Activated CD8-positive, alpha-beta memory T cell treated with anti-CD3 and anti-CD28 coated beads for 36 hours (primary cell): ENCODE data around the gene NTM. TPM values are rescaled to one million over a fixed set of nuclear protein-coding genes. Genes with fewer than 3 reads are reported as not detected.

Source experiments
- CTCF ChIA-PET: fragments of 350-600 bp; sonication (Branson Sonifier 250); formaldehyde crosslinking; loops from one replicate; lab custom pipeline; 2021; ENCODE audit warnings: antibody characterized with exemption; lab: Charles Lee
- POLR2A ChIA-PET: fragments of 350-600 bp; sonication (Branson Sonifier 250); formaldehyde crosslinking; loops from one replicate; lab custom pipeline; 2021; ENCODE audit warnings: antibody characterized with exemption; lab: Charles Lee
- total RNA-seq, 2 experiments: library from RNA; stranded (reverse); gene quantifications; one replicate each; pipeline ENCODE4 v1.2.3, GENCODE V29; 2021

Gene NTM
- total RNA-seq, 2 experiments from 2014 or later, result not detected

GRCh38 chr11:131372234-131372962 is 2.0 kb downstream of the NTM start:
- CTCF ChIA-PET, result no interaction called here
- POLR2A ChIA-PET, result no interaction called here

- CTCF ChIA-PET, result no interaction called here
- POLR2A ChIA-PET, result no interaction called here
These were observed 2.8 kb downstream of the NTM start for GRCh38 chr11:131373095-131373725.

GRCh38 chr11:131373756-131374155 is 3.3 kb downstream of the NTM start:
- ChIA-PET POLR2A (no interaction called here), CTCF (no interaction called here)

- CTCF ChIA-PET, result no interaction called here
These were observed 5.0 kb downstream of the NTM start for GRCh38 chr11:131375421-131375820.

GRCh38 chr11:131375915-131376314 is 5.5 kb downstream of the NTM start:
- ChIA-PET POLR2A (no interaction called here), CTCF (no interaction called here)

More at GRCh38 chr11:131375421-131375820, 5.0 kb downstream of the NTM start:
- POLR2A ChIA-PET, result no interaction called here

- ChIA-PET CTCF (no interaction called here), POLR2A (no interaction called here)
These were observed 8.5 kb downstream of the NTM start for GRCh38 chr11:131378931-131379330.

- POLR2A ChIA-PET, result no interaction called here
- CTCF ChIA-PET, result no interaction called here
These were observed 15.5 kb downstream of the NTM start for GRCh38 chr11:131385763-131386390.

GRCh38 chr11:131386408-131386807 is 16.0 kb downstream of the NTM start:
- POLR2A ChIA-PET, result no interaction called here
- CTCF ChIA-PET, result no interaction called here

- POLR2A ChIA-PET, result no interaction called here
These were observed 17.6 kb downstream of the NTM start for GRCh38 chr11:131388030-131388429.

GRCh38 chr11:131389582-131389981 is 19.2 kb downstream of the NTM start:
- CTCF ChIA-PET, result no interaction called here
- POLR2A ChIA-PET, result no interaction called here

More at GRCh38 chr11:131388030-131388429, 17.6 kb downstream of the NTM start:
- CTCF ChIA-PET, result no interaction called here

GRCh38 chr11:131391176-131391575 is 20.8 kb downstream of the NTM start:
- ChIA-PET POLR2A (no interaction called here), CTCF (interaction anchor here (0.7 kb wide), 1 partner anchor 152 kb away, joined by 3 read pairs; no protein-coding TSS in a partner anchor)

- POLR2A ChIA-PET, result no interaction called here
- CTCF ChIA-PET, result no interaction called here
These were observed 22.3 kb downstream of the NTM start for GRCh38 chr11:131392528-131393255.

- POLR2A ChIA-PET, result no interaction called here
- CTCF ChIA-PET, result no interaction called here
These were observed 23.3 kb downstream of the NTM start for GRCh38 chr11:131393691-131394090.

GRCh38 chr11:131397675-131398074 is 27.3 kb downstream of the NTM start:
- CTCF ChIA-PET, result no interaction called here
- POLR2A ChIA-PET, result no interaction called here

GRCh38 chr11:131402040-131402439 is 31.6 kb downstream of the NTM start:
- POLR2A ChIA-PET, result no interaction called here
- CTCF ChIA-PET, result no interaction called here

- ChIA-PET POLR2A (no interaction called here), CTCF (no interaction called here)
These were observed 33.6 kb downstream of the NTM start for GRCh38 chr11:131404010-131404409.

- POLR2A ChIA-PET, result no interaction called here
- CTCF ChIA-PET, result no interaction called here
These were observed 37.7 kb downstream of the NTM start for GRCh38 chr11:131408025-131408640.

- POLR2A ChIA-PET, result no interaction called here
- CTCF ChIA-PET, result no interaction called here
These were observed 38.9 kb downstream of the NTM start for GRCh38 chr11:131409345-131409744.

- POLR2A ChIA-PET, result no interaction called here
- CTCF ChIA-PET, result no interaction called here
These were observed 41.2 kb downstream of the NTM start for GRCh38 chr11:131411636-131412035.

- ChIA-PET POLR2A (no interaction called here), CTCF (no interaction called here)
These were observed 41.6 kb downstream of the NTM start for GRCh38 chr11:131412061-131412460.
